ENCODE data around the gene ARMH1. TPM values are rescaled to one million over a fixed set of nuclear protein-coding genes. Genes with fewer than 3 reads are reported as not detected.
"Not testable (repeated sequence)": the region's sequence is repeated elsewhere in the genome, so short reads cannot be mapped to it uniquely, and the experiment has no call there.

ARMH1 gene
- total RNA-seq, 1 donor from 2014 or later = 0.83 TPM

- no peak for ATAC-seq (ENCODE audit: poor library complexity)
- intact Hi-C loops (cut with DNase I) = no loop called here
- no peak for DNase-seq
Measured at GRCh38 chr1:44735992-44736391, 61.5 kb downstream of the ARMH1 start.

- intact Hi-C loops (cut with DNase I); DNase-seq: not testable (repeated sequence)
Measured at GRCh38 chr1:44738953-44739306, 64.4 kb downstream of the ARMH1 start.

GRCh38 chr1:44739307-44740178 is 65.0 kb downstream of the ARMH1 start, which contains the start of gene KIF2C:
KIF2C (plus strand) TSS chr1:44739837; CDS start chr1:44739933, 96 bp downstream.
- intact Hi-C loops (cut with DNase I) = no loop called here
- ATAC-seq (ENCODE audit: poor library complexity) = peak; percentile 100
- DNase-seq = peak; percentile 98

More at GRCh38 chr1:44738953-44739306, 64.4 kb downstream of the ARMH1 start:
- ATAC-seq (ENCODE audit: poor library complexity) = not testable (repeated sequence)

- ATAC-seq (ENCODE audit: poor library complexity) (no peak), DNase-seq (no peak)
- intact Hi-C loops (cut with DNase I) = no loop called here
Measured at GRCh38 chr1:44740179-44740617, 65.7 kb downstream of the ARMH1 start.

- intact Hi-C loops (cut with DNase I) = no loop called here
- ATAC-seq (ENCODE audit: poor library complexity) (no peak), DNase-seq (no peak)
Measured at GRCh38 chr1:44743211-44743610, 68.7 kb downstream of the ARMH1 start.

GRCh38 chr1:44747878-44748277 is 73.4 kb downstream of the ARMH1 start:
- DNase-seq (no peak), ATAC-seq (ENCODE audit: poor library complexity) (no peak)
- intact Hi-C loops (cut with DNase I) = no loop called here

GRCh38 chr1:44757420-44757819 is 82.9 kb downstream of the ARMH1 start:
- ATAC-seq (ENCODE audit: poor library complexity) (no peak), DNase-seq (no peak)
- intact Hi-C loops (cut with DNase I) = no loop called here

- no peak for DNase-seq
- intact Hi-C loops (cut with DNase I) = no loop called here
- ATAC-seq (ENCODE audit: poor library complexity) = no peak
Measured at GRCh38 chr1:44759077-44759476, 84.6 kb downstream of the ARMH1 start.

GRCh38 chr1:44760876-44761275 is 86.4 kb downstream of the ARMH1 start:
- no peak for DNase-seq
- intact Hi-C loops (cut with DNase I) = no loop called here
- ATAC-seq (ENCODE audit: poor library complexity) = peak; percentile 62

- DNase-seq; ATAC-seq (ENCODE audit: poor library complexity); intact Hi-C loops (cut with DNase I): not testable (repeated sequence)
Measured at GRCh38 chr1:44766421-44766820, 91.9 kb downstream of the ARMH1 start.

Other genes starting within 250 kb of the ARMH1 start
- 8.1 TPM for gene TMEM53, start 233 bp upstream of the ARMH1 start, total RNA-seq
- gene RNU5D-1, start 56.5 kb downstream of the ARMH1 start, total RNA-seq = not detected
- 1.00 TPM for gene KIF2C, start 65.1 kb downstream of the ARMH1 start, total RNA-seq
- 674 TPM for gene RPS8, start 100.8 kb downstream of the ARMH1 start, total RNA-seq
- gene BEST4, start 113.5 kb downstream of the ARMH1 start, total RNA-seq = not detected
- gene PLK3, start 125.7 kb downstream of the ARMH1 start, total RNA-seq = 6.2 TPM
- gene DYNLT4, start 132.6 kb downstream of the ARMH1 start, total RNA-seq = 1.1 TPM
- gene BTBD19, start 133.8 kb downstream of the ARMH1 start, total RNA-seq = 1.9 TPM
- 0.30 TPM for gene PTCH2, start 168.5 kb downstream of the ARMH1 start, total RNA-seq

All from Right ventricle myocardium superior (tissue), 1 donor.